ENCODE data around the gene CCL2. TPM values are rescaled to one million over a fixed set of nuclear protein-coding genes. Genes with fewer than 3 reads are reported as not detected.

Gene CCL2
- total RNA-seq, 1 experiment from 2014 or later: not detected

- DNase-seq (ENCODE audit: low read depth, low spot score): no peak
- in situ Hi-C loops (cut with HindIII; ENCODE audit: low pct_unique_long_range_greater_than_20kb, low sequenced_read_pairs): no loop called here
Observed at GRCh38 chr17:34299956-34300577, 45.0 kb downstream of the CCL2 start.

GRCh38 chr17:34300652-34301370 is 45.7 kb downstream of the CCL2 start:
- no peak for DNase-seq (ENCODE audit: low read depth, low spot score)
- in situ Hi-C loops (cut with HindIII; ENCODE audit: low pct_unique_long_range_greater_than_20kb, low sequenced_read_pairs): no loop called here

GRCh38 chr17:34301986-34302385 is 46.9 kb downstream of the CCL2 start:
- DNase-seq (ENCODE audit: low read depth, low spot score): no peak
- in situ Hi-C loops (cut with HindIII; ENCODE audit: low pct_unique_long_range_greater_than_20kb, low sequenced_read_pairs): no loop called here

GRCh38 chr17:34302636-34303035 is 47.6 kb downstream of the CCL2 start:
- DNase-seq (ENCODE audit: low read depth, low spot score): no peak
- in situ Hi-C loops (cut with HindIII; ENCODE audit: low pct_unique_long_range_greater_than_20kb, low sequenced_read_pairs): no loop called here

- DNase-seq (ENCODE audit: low read depth, low spot score): no peak
- in situ Hi-C loops (cut with HindIII; ENCODE audit: low pct_unique_long_range_greater_than_20kb, low sequenced_read_pairs): no loop called here
Observed at GRCh38 chr17:34303606-34304005, 48.5 kb downstream of the CCL2 start.

- DNase-seq (ENCODE audit: low read depth, low spot score): no peak
- in situ Hi-C loops (cut with HindIII; ENCODE audit: low pct_unique_long_range_greater_than_20kb, low sequenced_read_pairs): no loop called here
Observed at GRCh38 chr17:34305061-34305460, 50.0 kb downstream of the CCL2 start.

GRCh38 chr17:34305606-34306005 is 50.5 kb downstream of the CCL2 start:
- in situ Hi-C loops (cut with HindIII; ENCODE audit: low pct_unique_long_range_greater_than_20kb, low sequenced_read_pairs): no loop called here
- DNase-seq (ENCODE audit: low read depth, low spot score): no peak

GRCh38 chr17:34306466-34306865 is 51.4 kb downstream of the CCL2 start:
- in situ Hi-C loops (cut with HindIII; ENCODE audit: low pct_unique_long_range_greater_than_20kb, low sequenced_read_pairs): no loop called here
- DNase-seq (ENCODE audit: low read depth, low spot score): peak; percentile 45

Other genes with a start within 250 kb of the CCL2 start
- gene CCL7, start 14.9 kb downstream of the CCL2 start, total RNA-seq (2014; rRNA removed; shearing (Covaris generic)): not detected in 2 replicates
- gene CCL11, start 30.5 kb downstream of the CCL2 start, total RNA-seq (2014; rRNA removed; shearing (Covaris generic)): not detected in 2 replicates
- gene CCL8, start 64.2 kb downstream of the CCL2 start, total RNA-seq (2014; rRNA removed; shearing (Covaris generic)): not detected in 2 replicates
- not detected in 2 replicates for gene CCL13, start 101.2 kb downstream of the CCL2 start, total RNA-seq (2014; rRNA removed; shearing (Covaris generic))
- gene CCL1, start 107.9 kb downstream of the CCL2 start, total RNA-seq (2014; rRNA removed; shearing (Covaris generic)): not detected in 2 replicates

Data from SK-MEL-5 (cell line).